K562 (cell line): Measurements from ENCODE around the gene POLR1A. TPM values are rescaled to one million over a fixed set of nuclear protein-coding genes. Genes with fewer than 3 reads are reported as not detected.

ENCODE experiments used
- ATF4 ChIP-seq: fragments of 450-650 bp; formaldehyde crosslinking; IDR thresholded peaks from 2 replicates; pipeline ENCODE4 v1.4.0; 2022; ENCODE audit warnings: mild to moderate bottlenecking, moderate library complexity
- BRD9 ChIP-seq: fragments of 450-650 bp; IDR thresholded peaks from 2 replicates; pipeline ENCODE4 v1.6.1; 2018; ENCODE audit warnings: low read depth; ENCODE audit not compliant: partially characterized antibody
- CCAR2 ChIP-seq: fragments of 200-400 bp; formaldehyde crosslinking; IDR thresholded peaks from 2 replicates; pipeline ENCODE4 v1.6.1; 2017; ENCODE audit warnings: mild to moderate bottlenecking, low read depth, low read length
- CHD1 ChIP-seq: fragments of 200-600 bp; sonication (generic); IDR thresholded peaks from one replicate; pipeline ENCODE4 v1.6.1; 2012; ENCODE audit warnings: mild to moderate bottlenecking, moderate library complexity, low read length, inconsistent platforms
- DDX20 ChIP-seq: fragments of 450-650 bp; IDR thresholded peaks from 2 replicates; pipeline ENCODE4 v1.6.1; 2016; ENCODE audit warnings: missing genetic modification characterization, low read depth, mild to moderate bottlenecking, missing compliant biosample characterization, moderate library complexity
- EP300 ChIP-seq: IDR thresholded peaks from 2 replicates; pipeline ENCODE4 v1.6.1; 2012; ENCODE audit warnings: low read length, improper control_type of control experiment
- ESRRB ChIP-seq: fragments of 250-450 bp; sonication (Bioruptor Pico); IDR thresholded peaks from 2 replicates; pipeline ENCODE4 v1.5.0; 2020; ENCODE audit warnings: mild to moderate bottlenecking, moderate library complexity, borderline replicate concordance
- EWSR1 ChIP-seq: fragments of 450-650 bp; IDR thresholded peaks from 2 replicates; pipeline ENCODE4 v1.6.1; 2018; ENCODE audit warnings: borderline replicate concordance, mild to moderate bottlenecking, low read depth, moderate library complexity; ENCODE audit not compliant: partially characterized antibody
- FOXK1 ChIP-seq: sonication (generic); formaldehyde crosslinking; IDR thresholded peaks from 2 replicates; pipeline ENCODE4 v1.8.0; 2022; ENCODE audit warnings: missing genetic modification reagents, mild to moderate bottlenecking, borderline replicate concordance
- GABPB1 ChIP-seq: sonication (generic); formaldehyde crosslinking; IDR thresholded peaks from 2 replicates; pipeline ENCODE4 v1.8.0; 2022; ENCODE audit warnings: mild to moderate bottlenecking, missing genetic modification reagents
- HDAC2 ChIP-seq: fragments of 450-650 bp; IDR thresholded peaks from 2 replicates; pipeline ENCODE4 v1.6.1; 2016; ENCODE audit warnings: mild to moderate bottlenecking
- HMG20B ChIP-seq: fragments of 250-450 bp; sonication (Bioruptor Pico); IDR thresholded peaks from 2 replicates; pipeline ENCODE4 v1.5.0; 2021; ENCODE audit warnings: mild to moderate bottlenecking
- KDM4B ChIP-seq, 2 experiments: fragments of 450-650 bp in 1 of 2; sonication (generic) in 1 of 2; IDR thresholded peaks; 2 replicates each; pipeline ENCODE4 v1.6.1; 2016 to 2017; ENCODE audit warnings: borderline replicate concordance in 2 of 2, antibody characterized with exemption in 1 of 2, low read depth in 1 of 2, mild to moderate bottlenecking in 1 of 2
- MEF2A ChIP-seq: IDR thresholded peaks from 2 replicates; pipeline ENCODE4 v1.6.1; 2011; ENCODE audit warnings: low read depth, mild to moderate bottlenecking, low read length, moderate library complexity; ENCODE audit not compliant: control insufficient read depth
- MIER1 ChIP-seq: fragments of 450-650 bp; IDR thresholded peaks from 2 replicates; pipeline ENCODE4 v1.6.1; 2016; ENCODE audit warnings: antibody characterized with exemption, mild to moderate bottlenecking, low read depth
- MTA2 ChIP-seq: fragments of 450-650 bp; IDR thresholded peaks from 2 replicates; pipeline ENCODE4 v1.6.1; 2016; ENCODE audit warnings: low read depth
- NFE2 ChIP-seq: IDR thresholded peaks from 2 replicates; pipeline ENCODE4 v1.6.1; 2014; ENCODE audit warnings: antibody characterized with exemption, low read depth
- PHF20 ChIP-seq: fragments of 450-650 bp; IDR thresholded peaks from 2 replicates; pipeline ENCODE4 v1.6.1; 2018; ENCODE audit not compliant: partially characterized antibody
- POLR2B ChIP-seq: fragments of 450-650 bp; IDR thresholded peaks from 2 replicates; pipeline ENCODE4 v1.6.1; 2018; ENCODE audit warnings: low read depth; ENCODE audit not compliant: partially characterized antibody
- PTRF ChIP-seq: fragments of 450-650 bp; IDR thresholded peaks from 2 replicates; pipeline ENCODE4 v1.6.1; 2016; ENCODE audit warnings: mild to moderate bottlenecking, missing genetic modification characterization, missing compliant biosample characterization
- PYGO2 ChIP-seq: fragments of 450-650 bp; IDR thresholded peaks from 2 replicates; pipeline ENCODE4 v1.6.1; 2016; ENCODE audit warnings: mild to moderate bottlenecking, missing genetic modification characterization, moderate library complexity, missing compliant biosample characterization
- TEAD1 ChIP-seq, 2 experiments: fragments of 450-650 bp in 1 of 2; sonication (generic) in 1 of 2; formaldehyde crosslinking; IDR thresholded peaks; 2 replicates each; pipeline versions ENCODE4 v1.4.0 to v1.8.0; 2020 to 2022; ENCODE audit warnings: mild to moderate bottlenecking in 2 of 2, missing genetic modification reagents in 1 of 2
- TEAD4 ChIP-seq, 2 experiments: sonication (generic) in 1 of 2; formaldehyde crosslinking in 1 of 2; IDR thresholded peaks; 2 replicates each; pipeline versions ENCODE4 v1.6.1 to v1.8.0; 2012 to 2022; ENCODE audit warnings: borderline replicate concordance in 1 of 2, inconsistent platforms in 1 of 2, low read length in 1 of 2, mild to moderate bottlenecking in 1 of 2, missing genetic modification reagents in 1 of 2
- TFE3 ChIP-seq: fragments of 450-650 bp; formaldehyde crosslinking; IDR thresholded peaks from 2 replicates; pipeline ENCODE4 v1.4.0; 2020; ENCODE audit warnings: mild to moderate bottlenecking, mixed read lengths
- ZNF134 ChIP-seq: fragments of 250-450 bp; sonication (Bioruptor Pico); conservative IDR thresholded peaks from 2 replicates; pipeline ENCODE4 v1.4.0; 2020
- ZNF436 ChIP-seq: fragments of 250-450, 450-650 bp; sonication (Bioruptor Pico); formaldehyde crosslinking; IDR thresholded peaks from 2 replicates; pipeline ENCODE4 v1.7.0; 2020; ENCODE audit warnings: mild to moderate bottlenecking
- ZNF644 ChIP-seq: fragments of 200-800 bp; sonication (Bioruptor generic); IDR thresholded peaks from 2 replicates; pipeline ENCODE4 v1.6.1; 2016; ENCODE audit warnings: low read depth, missing genetic modification characterization, missing compliant biosample characterization
- ZNF766 ChIP-seq: fragments of 200-800 bp; sonication (Bioruptor generic); conservative IDR thresholded peaks from 2 replicates; pipeline ENCODE4 v1.6.1; 2016; ENCODE audit warnings: missing genetic modification characterization, missing compliant biosample characterization
- polyA plus RNA-seq, 8 experiments: library from polyadenylated mRNA; depleted of rRNA in 4 of 8; stranded (reverse) in 5 of 8; unstranded in 3 of 8; fragments of >200 nt; fragmentation: Nextera tagmentation in 2 of 8; fragmentation: Illumina TruSeq in 1 of 8; extraction: Ambion mirVana in 2 of 8; extraction: Trizol in 1 of 8; gene quantifications; 2 replicates each; pipeline versions ENCODE4 v1.2.1 to v1.2.3, GENCODE V29; 2011 to 2014; ENCODE audit warnings: inconsistent platforms in 1 of 8, missing spikeins in 1 of 8
- total RNA-seq, 7 experiments: library from RNA; depleted of rRNA in 6 of 7; stranded (reverse); fragments of >200 nt in 6 of 7; fragmentation: Illumina TruSeq in 2 of 7; extraction: Trizol in 2 of 7; gene quantifications; 2 replicates each; pipeline versions ENCODE4 v1.2.1 to v1.2.3, GENCODE V29; 2011 to 2021; ENCODE audit warnings: low replicate concordance in 1 of 7

The POLR1A gene
- total and polyA plus RNA-seq, 9 of the 15 experiments (the other 6 are each of a cell fraction or from before 2014, with no cell fraction given) = 3.0 to 72.1 (median 21.8) TPM

GRCh38 chr2:86105252-86105968 is at the start of gene POLR1A (continued):
- TF ChIP-seq ZNF134 (CRISPR knock-in tag) (no peak), TEAD1 (CRISPR knock-in tag; IDR thresholded peaks at IDR 0.05) (0 out of 4 replicates have a peak, but pooled peaks of 1 of the 2 experiments have one; percentile 2), NFE2 (no peak), MEF2A (no peak), KDM4B (IDR thresholded peaks at IDR 0.05; ENCODE audit: borderline replicate concordance in 2 of 2, low read depth in 1 of 2) (peak in 1 of 2 experiments; percentile 76; a peak in 1 of 4 replicates), MIER1 (no peak), ZNF766 (peak; percentile 97), HDAC2 (0 out of 2 replicates have a peak, but pooled peaks have one; percentile 36), GABPB1 (CRISPR knock-in tag) (peak; percentile 56; the same call in 1 of the 2 replicates), PHF20 (no peak), EWSR1 (no peak), DDX20 (tag) (no peak), CCAR2 (no peak), BRD9 (no peak), POLR2B (no peak), PYGO2 (no peak), CHD1 (no peak), ESRRB (CRISPR knock-in tag) (no peak), ATF4 (CRISPR knock-in tag) (no peak), HMG20B (CRISPR knock-in tag) (no peak), EP300 (0 out of 2 replicates have a peak, but pooled peaks have one; percentile 1), ZNF436 (no peak), TFE3 (CRISPR knock-in tag) (no peak), FOXK1 (no peak), ZNF644 (tag) (peak; percentile 53; the same call in 1 of the 2 replicates), TEAD4 (IDR thresholded peaks at IDR 0.05; ENCODE audit: low read length) (no peak), TEAD4 (CRISPR knock-in tag; IDR thresholded peaks at IDR 0.05; ENCODE audit: borderline replicate concordance) (no peak), PTRF (tag) (no peak), MTA2 (no peak)
